H9 (cell line): ENCODE data around the gene PCDH9. TPM values are rescaled to one million over a fixed set of nuclear protein-coding genes. Genes with fewer than 3 reads are reported as not detected.

Experiments
- DNase-seq: peaks from one replicate; pipeline ENCODE4 v3.0.0-alpha.2; 2017
- H2AFZ ChIP-seq: one replicate; pipeline ENCODE4 v1.6.1; 2013; ENCODE audit warnings: mild to moderate bottlenecking, low read length, control low read depth, moderate library complexity
- H2AK5ac ChIP-seq: 2 replicates; pipeline ENCODE4 v1.6.1; 2013; ENCODE audit warnings: low read length, control low read depth, mixed read lengths; ENCODE audit not compliant: insufficient read length
- H2BK120ac ChIP-seq: one replicate; pipeline ENCODE4 v1.6.1; 2013; ENCODE audit warnings: low read depth, mild to moderate bottlenecking, low read length, control low read depth, inconsistent platforms; ENCODE audit not compliant: poor library complexity, severe bottlenecking
- H2BK12ac ChIP-seq: 2 replicates; pipeline ENCODE4 v1.6.1; 2013; ENCODE audit warnings: low read length, control low read depth, mixed read lengths, low read depth; ENCODE audit not compliant: insufficient read length
- H2BK15ac ChIP-seq: 2 replicates; pipeline ENCODE4 v1.6.1; 2013; ENCODE audit warnings: low read depth, low read length, control low read depth
- H2BK20ac ChIP-seq: one replicate; pipeline ENCODE4 v1.6.1; 2013; ENCODE audit warnings: low read depth, mild to moderate bottlenecking, low read length, control low read depth, inconsistent platforms; ENCODE audit not compliant: poor library complexity, severe bottlenecking
- H2BK5ac ChIP-seq: 2 replicates; pipeline ENCODE4 v1.6.1; 2013; ENCODE audit warnings: low read length, control low read depth, mixed read lengths; ENCODE audit not compliant: insufficient read length
- H3K14ac ChIP-seq: 2 replicates; pipeline ENCODE4 v1.6.1; 2013; ENCODE audit warnings: low read length, control low read depth; ENCODE audit not compliant: insufficient read depth
- H3K18ac ChIP-seq: 2 replicates; pipeline ENCODE4 v1.6.1; 2013; ENCODE audit warnings: low read depth, mild to moderate bottlenecking, mixed read lengths, low read length, control low read depth; ENCODE audit not compliant: insufficient read length
- H3K23ac ChIP-seq: 2 replicates; pipeline ENCODE4 v1.6.1; 2013; ENCODE audit warnings: low read length, control low read depth, mixed read lengths, low read depth; ENCODE audit not compliant: insufficient read length
- H3K23me2 ChIP-seq: 2 replicates; pipeline ENCODE4 v1.6.1; 2013; ENCODE audit warnings: low read depth, mild to moderate bottlenecking, mixed read lengths, low read length, control low read depth; ENCODE audit not compliant: insufficient read length, poor library complexity, severe bottlenecking
- H3K27ac ChIP-seq: 2 replicates; pipeline ENCODE4 v1.5.1; 2013; ENCODE audit warnings: low read length, control low read depth, mixed read lengths, low read depth; ENCODE audit not compliant: insufficient read length
- H3K27me3 ChIP-seq: 2 replicates; pipeline ENCODE4 v1.6.1; 2013; ENCODE audit warnings: low read length, control low read depth, inconsistent platforms; ENCODE audit not compliant: insufficient read depth
- H3K4ac ChIP-seq: 2 replicates; pipeline ENCODE4 v1.6.1; 2013; ENCODE audit warnings: low read depth, mild to moderate bottlenecking, control low read depth, inconsistent platforms, low read length, moderate library complexity
- H3K4me1 ChIP-seq: 2 replicates; pipeline ENCODE4 v1.6.1; 2013; ENCODE audit warnings: low read length, control low read depth, inconsistent platforms; ENCODE audit not compliant: insufficient read depth
- H3K4me2 ChIP-seq: 2 replicates; pipeline ENCODE4 v1.6.1; 2013; ENCODE audit warnings: low read length, control low read depth, mixed read lengths; ENCODE audit not compliant: insufficient read length, insufficient read depth
- H3K56ac ChIP-seq: 2 replicates; pipeline ENCODE4 v1.6.1; 2013; ENCODE audit warnings: low read depth, mild to moderate bottlenecking, mixed read lengths, low read length, control low read depth; ENCODE audit not compliant: insufficient read length
- H3K79me1 ChIP-seq: 2 replicates; pipeline ENCODE4 v1.6.1; 2013; ENCODE audit warnings: low read depth, mild to moderate bottlenecking, moderate library complexity, low read length, control low read depth, inconsistent platforms; ENCODE audit not compliant: insufficient read depth, poor library complexity, severe bottlenecking
- H3K79me2 ChIP-seq: 2 replicates; pipeline ENCODE4 v1.6.1; 2013; ENCODE audit warnings: low read length, control low read depth, inconsistent platforms; ENCODE audit not compliant: insufficient read depth
- H3K9ac ChIP-seq: 2 replicates; pipeline ENCODE4 v1.6.1; 2013; ENCODE audit warnings: low read length, control low read depth, mixed read lengths; ENCODE audit not compliant: insufficient read length; ENCODE audit errors: extremely low read depth
- H3K9me3 ChIP-seq: one replicate; pipeline ENCODE4 v1.6.1; 2013; ENCODE audit warnings: low read depth, low read length, inconsistent platforms; ENCODE audit not compliant: control insufficient read depth
- H3T11ph ChIP-seq: one replicate; pipeline ENCODE4 v1.6.1; 2013; ENCODE audit warnings: mild to moderate bottlenecking, low read length, control low read depth, inconsistent platforms
- H4K20me1 ChIP-seq: one replicate; pipeline ENCODE4 v1.6.1; 2013; ENCODE audit not compliant: control insufficient read depth, insufficient read length, insufficient read depth
- H4K5ac ChIP-seq: 2 replicates; pipeline ENCODE4 v1.6.1; 2013; ENCODE audit warnings: low read depth, mild to moderate bottlenecking, mixed read lengths, low read length, control low read depth; ENCODE audit not compliant: insufficient read length
- H4K8ac ChIP-seq: replicated peaks from 2 replicates; pipeline ENCODE4 v1.6.1; 2013; ENCODE audit warnings: low read length, control low read depth, mixed read lengths, low read depth; ENCODE audit not compliant: insufficient read length
- H4K91ac ChIP-seq: 2 replicates; pipeline ENCODE4 v1.6.1; 2013; ENCODE audit warnings: low read depth, mild to moderate bottlenecking, moderate library complexity, mixed read lengths, low read length, control low read depth; ENCODE audit not compliant: insufficient read length
- H3K27ac Mint-ChIP-seq, 3 experiments: 2 replicates in 2 of 3; 3 replicates in 1 of 3; pipeline ENCODE4 v1.8.0; 2020 to 2021; ENCODE audit warnings: mixed read lengths in 3 of 3, mild to moderate bottlenecking in 1 of 3, moderate library complexity in 1 of 3
- H3K27me3 Mint-ChIP-seq: 2 replicates; pipeline ENCODE4 v1.8.0; 2021; ENCODE audit warnings: low read depth, mild to moderate bottlenecking, moderate library complexity, mixed read lengths
- H3K36me3 Mint-ChIP-seq, 3 experiments: 2 replicates in 2 of 3; 3 replicates in 1 of 3; pipeline ENCODE4 v1.8.0; 2020 to 2021; ENCODE audit warnings: low read depth in 3 of 3, mixed read lengths in 3 of 3; ENCODE audit not compliant: insufficient read depth in 1 of 3
- H3K4me1 Mint-ChIP-seq, 2 experiments: 2 replicates each; pipeline ENCODE4 v1.8.0; 2020; ENCODE audit warnings: mixed read lengths in 2 of 2
- H3K4me3 Mint-ChIP-seq, 2 experiments: 2 replicates in 1 of 2; 3 replicates in 1 of 2; pipeline ENCODE4 v1.8.0; 2020 to 2021; ENCODE audit warnings: mild to moderate bottlenecking in 2 of 2, mixed read lengths in 2 of 2, moderate library complexity in 1 of 2
- H3K9me3 Mint-ChIP-seq, 2 experiments: 2 replicates in 1 of 2; 3 replicates in 1 of 2; pipeline ENCODE4 v1.8.0; 2020; ENCODE audit warnings: mild to moderate bottlenecking in 2 of 2, mixed read lengths in 2 of 2, moderate library complexity in 1 of 2
- WGBS: extraction: QIAGEN DNeasy Blood & Tissue Kit; methylation state at CpG from one replicate; pipeline ENCODE4 v1.1.7; 2013; ENCODE audit warnings: missing lambda C conversion rate, low lambda C conversion rate, mixed read lengths; ENCODE audit not compliant: insufficient read length; ENCODE audit errors: extremely low coverage; 5-methylcytosine and 5-hydroxymethylcytosine counted together
- total RNA-seq: library from RNA; stranded (reverse); gene quantifications from 2 replicates; pipeline ENCODE4 v1.2.1, GENCODE V29; 2021
- TF ChIP-seq, protein P1 (sequence below): fragments of 200-600 bp; sonication (generic); conservative IDR thresholded peaks from 3 replicates; pipeline ENCODE4 v1.8.0; 2021; ENCODE audit warnings: antibody characterized with exemption, mild to moderate bottlenecking

PCDH9 gene
- total RNA-seq, 1 experiment from 2014 or later: 0.11 TPM

DNA sequence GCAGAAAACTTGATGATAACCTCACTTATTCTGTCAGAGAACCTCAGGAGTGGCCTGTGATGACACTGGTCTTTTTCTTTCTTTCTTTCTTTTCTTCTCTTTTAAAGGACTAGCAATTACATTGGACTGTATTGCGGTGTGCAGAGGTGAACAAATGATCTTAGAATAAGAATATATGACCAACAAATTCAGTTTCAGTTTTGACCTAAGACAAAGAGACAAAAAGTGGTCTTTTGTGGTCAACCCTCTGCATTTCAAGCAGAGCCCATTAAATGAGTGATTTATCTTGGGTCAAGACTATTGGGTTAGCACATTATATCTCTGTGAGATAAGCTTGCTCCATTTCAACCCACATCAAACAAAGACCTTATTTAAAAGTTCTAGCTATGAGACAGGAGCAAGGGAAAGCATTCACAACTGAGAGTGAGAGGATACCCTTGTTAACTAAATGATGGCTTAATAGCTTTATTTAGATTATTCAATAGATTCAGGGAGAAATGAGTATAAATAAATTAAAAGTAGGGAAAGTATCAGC lies 644.4 kb downstream of the PCDH9 start:
- Histone ChIP-seq H3K56ac (no peak overlapping the region), H4K20me1 (no peaks in the 10 kb centered on the region), H3K79me1 (no peaks in the 10 kb centered on the region), H3T11ph (no peak overlapping the region), H4K5ac (no peak overlapping the region), H3K79me2 (no peaks in the 10 kb centered on the region), H3K27ac (no peak overlapping the region), H3K23ac (no peak overlapping the region), H3K23me2 (no peaks in the 10 kb centered on the region), H2BK5ac (no peak overlapping the region), H3K4ac (no peak overlapping the region), H4K8ac (no peak overlapping the region), H2AFZ (no peak overlapping the region), H2BK12ac (no peak overlapping the region), H2BK15ac (no peak overlapping the region), H2AK5ac (no peak overlapping the region), H2BK120ac (no peak overlapping the region), H4K91ac (no peak overlapping the region), H3K18ac (no peak overlapping the region), H3K4me2 (no peak overlapping the region), H3K9me3 (no peaks in the 10 kb centered on the region), H3K9ac (no peak overlapping the region), H3K14ac (no peak overlapping the region), H3K27me3 (no peaks in the 10 kb centered on the region), H2BK20ac (no peak overlapping the region), H3K4me1 (no peaks in the 10 kb centered on the region)
- H3K9me3 Mint-ChIP-seq: no peaks in the 10 kb centered on the region
- TF ChIP-seq, protein P1, sequence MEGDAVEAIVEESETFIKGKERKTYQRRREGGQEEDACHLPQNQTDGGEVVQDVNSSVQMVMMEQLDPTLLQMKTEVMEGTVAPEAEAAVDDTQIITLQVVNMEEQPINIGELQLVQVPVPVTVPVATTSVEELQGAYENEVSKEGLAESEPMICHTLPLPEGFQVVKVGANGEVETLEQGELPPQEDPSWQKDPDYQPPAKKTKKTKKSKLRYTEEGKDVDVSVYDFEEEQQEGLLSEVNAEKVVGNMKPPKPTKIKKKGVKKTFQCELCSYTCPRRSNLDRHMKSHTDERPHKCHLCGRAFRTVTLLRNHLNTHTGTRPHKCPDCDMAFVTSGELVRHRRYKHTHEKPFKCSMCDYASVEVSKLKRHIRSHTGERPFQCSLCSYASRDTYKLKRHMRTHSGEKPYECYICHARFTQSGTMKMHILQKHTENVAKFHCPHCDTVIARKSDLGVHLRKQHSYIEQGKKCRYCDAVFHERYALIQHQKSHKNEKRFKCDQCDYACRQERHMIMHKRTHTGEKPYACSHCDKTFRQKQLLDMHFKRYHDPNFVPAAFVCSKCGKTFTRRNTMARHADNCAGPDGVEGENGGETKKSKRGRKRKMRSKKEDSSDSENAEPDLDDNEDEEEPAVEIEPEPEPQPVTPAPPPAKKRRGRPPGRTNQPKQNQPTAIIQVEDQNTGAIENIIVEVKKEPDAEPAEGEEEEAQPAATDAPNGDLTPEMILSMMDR: no peak
- H3K4me1 Mint-ChIP-seq: peaks cover 8% of the 10 kb centered on the region in 2 experiments
- no peaks in the 10 kb centered on the region for H3K36me3 Mint-ChIP-seq
- no peak overlapping the region for H3K27ac Mint-ChIP-seq
- no CpG with 5 or more reads among the region's 1 CpG for WGBS
- DNase-seq: no peak
- H3K4me3 Mint-ChIP-seq: no peak overlapping the region
- no peaks in the 10 kb centered on the region for H3K27me3 Mint-ChIP-seq
